CD4-positive, alpha-beta T cell treated with Interleukin-17A for 1 hour (primary cell): ENCODE results near the gene ADAT1.

Experiments
- DNase-seq: peaks from one replicate; pipeline ENCODE4 v3.0.0-alpha.2; 2020

ADAT1 gene, protein sequence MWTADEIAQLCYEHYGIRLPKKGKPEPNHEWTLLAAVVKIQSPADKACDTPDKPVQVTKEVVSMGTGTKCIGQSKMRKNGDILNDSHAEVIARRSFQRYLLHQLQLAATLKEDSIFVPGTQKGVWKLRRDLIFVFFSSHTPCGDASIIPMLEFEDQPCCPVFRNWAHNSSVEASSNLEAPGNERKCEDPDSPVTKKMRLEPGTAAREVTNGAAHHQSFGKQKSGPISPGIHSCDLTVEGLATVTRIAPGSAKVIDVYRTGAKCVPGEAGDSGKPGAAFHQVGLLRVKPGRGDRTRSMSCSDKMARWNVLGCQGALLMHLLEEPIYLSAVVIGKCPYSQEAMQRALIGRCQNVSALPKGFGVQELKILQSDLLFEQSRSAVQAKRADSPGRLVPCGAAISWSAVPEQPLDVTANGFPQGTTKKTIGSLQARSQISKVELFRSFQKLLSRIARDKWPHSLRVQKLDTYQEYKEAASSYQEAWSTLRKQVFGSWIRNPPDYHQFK

DNA sequence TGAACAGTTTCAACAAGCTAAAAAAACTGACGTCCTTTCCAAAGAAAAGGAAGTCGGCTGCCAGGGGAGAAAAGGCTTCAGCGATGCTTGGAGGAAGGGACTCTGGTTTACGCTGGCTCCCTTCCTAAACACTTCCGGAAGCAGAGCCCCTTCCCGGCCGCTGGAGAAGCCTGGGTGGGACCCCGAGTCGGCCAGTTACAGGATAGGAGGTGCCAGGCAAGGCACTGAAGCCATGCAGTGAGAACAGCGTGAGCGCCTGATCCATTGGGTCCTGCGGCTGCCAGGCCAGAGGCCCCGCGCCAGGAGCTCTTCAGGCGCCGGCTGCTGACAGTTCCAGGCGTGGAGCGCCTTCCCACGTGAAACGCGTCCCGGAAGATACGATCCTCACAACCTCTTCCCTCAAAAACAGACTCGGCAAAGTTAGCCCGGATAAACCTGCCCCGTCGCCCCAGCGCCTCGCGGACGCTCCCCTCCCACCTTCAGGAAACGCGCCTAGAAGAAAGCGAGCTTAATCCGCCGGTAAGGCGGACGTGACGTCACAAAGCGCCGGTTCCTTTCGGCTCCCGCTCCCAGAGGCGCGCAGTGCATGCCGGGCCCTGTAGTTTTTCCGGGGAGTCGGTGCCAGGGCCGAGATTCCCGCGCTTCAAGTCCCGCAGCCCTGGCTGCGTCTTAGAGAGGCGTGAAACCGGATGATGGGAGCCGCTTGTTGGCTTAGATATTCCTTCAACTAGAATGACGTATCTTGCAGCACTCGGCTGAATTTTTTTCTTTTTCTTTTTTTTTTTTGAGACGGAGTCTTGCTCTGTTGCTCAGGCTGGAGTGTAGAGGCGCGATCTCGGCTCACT lies at the start of gene ADAT1:
ADAT1 (minus strand) TSS at position 521 of the 845 bp plus-strand sequence. CDS start 2,482 bp downstream, outside the sequence.
- peak; percentile 98 for DNase-seq

DNA sequence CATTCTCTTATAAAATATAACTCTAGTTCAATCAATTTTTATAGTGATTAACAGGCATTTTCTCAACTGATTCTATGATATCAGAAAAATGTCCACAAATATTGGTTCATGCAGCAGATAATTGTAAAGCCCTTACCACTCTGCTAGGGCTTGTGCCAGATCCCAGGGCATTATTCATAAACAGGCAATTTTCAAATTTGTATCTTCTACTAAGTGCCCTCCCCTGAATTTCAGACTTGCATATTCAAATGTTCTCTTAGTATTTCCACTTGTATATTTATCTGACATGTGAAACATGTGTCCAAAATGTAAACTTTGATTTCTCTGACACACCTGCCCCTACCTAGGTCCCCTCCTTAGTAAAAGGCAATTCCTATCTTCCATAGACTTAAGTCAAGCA lies 44.4 kb upstream of the ADAT1 start:
- no peak for DNase-seq

DNA sequence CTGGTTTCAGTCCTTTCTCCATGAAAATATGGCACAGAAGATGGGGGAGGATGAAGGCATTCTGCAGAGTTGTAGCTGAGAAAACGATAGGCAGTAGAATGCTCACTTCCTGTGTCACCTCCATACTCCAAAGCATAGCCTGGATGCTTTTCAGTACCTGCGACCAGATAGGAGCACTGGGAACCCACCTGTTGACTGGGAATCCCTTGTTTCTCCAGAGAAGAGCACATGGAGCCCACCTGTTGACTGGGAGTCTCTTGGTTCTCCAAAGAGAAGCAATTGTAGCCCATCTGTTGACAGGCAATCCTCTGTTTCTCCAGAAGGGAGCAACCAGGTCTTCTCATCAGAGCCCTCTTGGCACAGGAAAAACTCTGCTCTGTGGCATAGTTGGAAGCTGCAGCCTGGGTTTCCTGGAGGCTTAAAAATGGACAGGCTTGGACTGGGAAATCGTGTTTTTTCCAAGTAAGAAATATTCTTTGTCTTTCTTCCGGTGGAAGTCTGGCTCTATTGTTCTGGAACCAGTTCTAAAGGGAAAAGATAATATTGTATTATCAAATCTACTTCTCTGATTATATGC lies 37.7 kb upstream of the ADAT1 start:
- DNase-seq, result no peak

DNA sequence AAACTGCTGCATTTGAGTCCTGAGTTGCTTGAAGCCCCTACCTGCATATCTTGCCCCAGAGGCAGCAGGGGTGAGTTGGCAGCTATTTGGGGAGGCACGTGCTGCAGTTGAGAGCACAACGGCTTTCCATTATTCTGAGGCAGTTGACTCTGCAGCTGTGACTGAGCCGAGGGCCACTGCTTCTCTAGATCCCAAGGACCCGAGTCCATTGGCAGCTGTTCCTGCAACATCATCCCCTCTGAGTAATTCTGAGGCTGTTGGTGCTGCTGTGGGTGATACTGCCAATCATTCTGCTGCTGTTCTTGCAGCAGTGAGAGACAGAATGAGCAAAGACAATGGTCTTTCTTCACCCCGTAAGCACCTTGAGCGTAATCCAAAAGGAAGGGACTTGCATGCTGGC lies 37.2 kb upstream of the ADAT1 start:
- no peak for DNase-seq

DNA sequence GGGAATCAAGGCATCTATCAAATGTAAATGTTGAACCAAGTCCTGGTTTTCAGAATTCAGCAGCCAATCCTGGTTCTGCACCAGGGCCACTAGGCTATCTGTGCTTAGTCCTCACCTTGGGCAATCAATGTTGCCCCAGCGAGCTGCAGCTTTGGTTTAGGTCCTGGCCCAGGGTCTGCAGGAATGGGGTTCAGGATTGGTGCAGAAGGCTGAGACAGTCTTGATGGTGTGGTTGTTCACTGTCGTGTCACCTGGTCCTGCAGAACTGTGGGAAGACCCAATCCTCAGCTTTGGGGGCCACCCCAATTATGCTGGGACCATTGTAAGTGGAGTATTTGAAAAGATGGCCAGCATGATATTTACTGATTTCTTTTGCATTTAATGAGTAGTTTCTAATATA lies 35.1 kb upstream of the ADAT1 start:
- no peak for DNase-seq

DNA sequence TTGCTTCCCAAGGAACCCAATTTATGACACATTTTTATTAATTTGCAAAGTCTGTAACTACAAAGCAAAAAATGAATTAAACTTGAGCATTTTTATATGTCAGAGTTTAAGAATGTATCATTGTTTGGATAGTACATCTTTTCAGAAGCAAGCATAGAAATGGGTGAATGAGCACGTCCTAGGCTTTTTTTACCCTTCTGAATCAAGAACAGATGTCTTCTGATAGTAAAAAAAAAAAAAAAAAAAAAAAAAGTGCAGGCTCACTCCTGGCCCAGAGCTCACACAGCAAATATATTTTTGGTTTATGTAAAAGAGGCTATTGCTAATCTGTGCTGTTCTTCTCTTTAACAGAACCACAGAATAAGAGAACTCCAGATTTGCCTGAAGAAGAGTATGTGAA lies 30.8 kb upstream of the ADAT1 start:
- no peak for DNase-seq

DNA sequence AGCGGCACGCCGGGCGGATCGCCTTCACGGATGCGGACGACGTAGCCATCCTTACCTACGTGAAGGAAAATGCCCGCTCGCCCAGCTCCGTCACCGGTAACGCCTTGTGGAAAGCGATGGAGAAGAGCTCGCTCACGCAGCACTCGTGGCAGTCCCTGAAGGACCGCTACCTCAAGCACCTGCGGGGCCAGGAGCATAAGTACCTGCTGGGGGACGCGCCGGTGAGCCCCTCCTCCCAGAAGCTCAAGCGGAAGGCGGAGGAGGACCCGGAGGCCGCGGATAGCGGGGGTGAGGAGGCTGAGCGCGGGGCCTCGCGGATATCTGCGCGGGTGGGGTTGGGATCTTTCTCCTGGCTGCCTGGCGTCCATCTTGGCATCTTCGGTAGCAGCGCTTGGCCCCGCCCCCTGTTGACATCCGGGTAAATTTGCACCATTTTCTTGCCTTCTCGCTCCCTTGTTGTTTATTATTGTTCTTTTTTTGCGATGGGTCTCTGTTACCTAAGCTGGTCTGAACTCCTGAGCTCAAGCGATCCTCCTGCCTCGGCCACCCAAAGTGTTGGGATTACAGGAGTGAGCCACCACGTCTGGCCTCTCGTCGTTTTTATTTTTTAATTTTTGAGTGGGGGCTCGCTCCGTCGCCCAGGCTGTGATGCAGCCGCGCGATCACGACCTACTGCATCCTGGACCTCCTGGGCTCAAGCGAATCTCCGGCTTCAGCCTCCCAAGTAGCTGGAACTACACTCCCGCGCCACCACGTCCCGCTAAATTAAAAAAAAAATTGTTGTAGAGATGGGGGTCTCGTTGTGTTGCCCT lies 25.4 kb upstream of the ADAT1 start:
- DNase-seq, result peak; percentile 88

DNA sequence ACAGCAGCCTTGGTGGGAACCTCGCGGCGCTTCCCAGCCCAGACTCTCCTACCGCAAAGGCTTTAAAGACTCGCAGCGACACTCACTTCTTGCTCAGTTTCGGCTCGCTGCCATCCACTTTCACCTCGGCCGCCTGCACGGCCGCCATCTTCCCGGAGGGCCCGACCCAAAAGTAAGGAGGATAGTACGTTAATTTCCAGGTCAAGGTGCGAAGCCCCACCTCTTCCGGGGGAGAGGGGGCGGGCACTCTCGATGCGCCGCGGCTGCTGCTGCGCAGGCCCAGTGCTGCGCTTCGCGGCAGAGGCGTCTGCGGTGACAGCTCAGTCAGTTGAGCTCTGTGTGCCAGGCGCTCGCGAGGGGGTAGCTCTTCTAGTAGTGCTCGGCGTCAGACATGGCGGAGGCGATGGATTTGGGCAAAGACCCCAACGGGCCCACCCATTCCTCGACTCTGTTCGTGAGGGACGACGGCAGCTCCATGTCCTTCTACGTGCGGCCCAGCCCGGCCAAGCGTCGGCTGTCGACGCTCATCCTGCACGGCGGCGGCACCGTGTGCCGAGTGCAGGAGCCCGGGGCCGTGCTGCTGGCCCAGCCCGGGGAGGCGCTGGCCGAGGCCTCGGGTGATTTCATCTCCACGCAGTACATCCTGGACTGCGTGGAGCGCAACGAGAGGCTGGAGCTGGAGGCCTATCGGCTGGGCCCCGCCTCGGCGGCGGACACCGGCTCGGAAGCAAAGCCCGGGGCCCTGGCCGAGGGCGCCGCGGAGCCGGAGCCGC lies 24.6 kb upstream of the ADAT1 start, which contains the start of the genes KARS1 and TERF2IP:
KARS1 (minus strand) TSS at position 174 of the 773 bp plus-strand sequence; CDS start at position 148, 26 bp downstream.
TERF2IP (plus strand) TSS at position 282 of the 773 bp plus-strand sequence; CDS start at position 392, 110 bp downstream.
- peak; percentile 96 for DNase-seq

DNA sequence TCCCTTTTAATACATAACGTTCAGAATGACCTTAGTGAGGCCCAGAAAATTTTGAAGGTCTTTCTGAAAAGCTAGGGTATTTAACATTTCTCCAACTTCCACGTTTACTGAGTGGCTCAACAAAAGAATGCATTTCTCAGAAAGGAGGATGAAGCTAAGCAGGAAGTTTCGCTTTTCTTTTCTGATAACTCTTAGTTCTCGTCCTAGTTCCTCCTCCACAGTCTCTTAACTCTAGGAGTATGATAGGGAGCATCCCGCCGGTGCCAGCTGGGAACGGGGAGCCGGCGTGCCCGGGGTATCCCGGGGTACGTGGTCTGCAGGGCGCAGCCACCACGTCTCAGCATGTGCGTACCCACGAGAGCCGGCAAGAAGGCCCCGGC lies 24.0 kb upstream of the ADAT1 start:
- peak; percentile 18 for DNase-seq

DNA sequence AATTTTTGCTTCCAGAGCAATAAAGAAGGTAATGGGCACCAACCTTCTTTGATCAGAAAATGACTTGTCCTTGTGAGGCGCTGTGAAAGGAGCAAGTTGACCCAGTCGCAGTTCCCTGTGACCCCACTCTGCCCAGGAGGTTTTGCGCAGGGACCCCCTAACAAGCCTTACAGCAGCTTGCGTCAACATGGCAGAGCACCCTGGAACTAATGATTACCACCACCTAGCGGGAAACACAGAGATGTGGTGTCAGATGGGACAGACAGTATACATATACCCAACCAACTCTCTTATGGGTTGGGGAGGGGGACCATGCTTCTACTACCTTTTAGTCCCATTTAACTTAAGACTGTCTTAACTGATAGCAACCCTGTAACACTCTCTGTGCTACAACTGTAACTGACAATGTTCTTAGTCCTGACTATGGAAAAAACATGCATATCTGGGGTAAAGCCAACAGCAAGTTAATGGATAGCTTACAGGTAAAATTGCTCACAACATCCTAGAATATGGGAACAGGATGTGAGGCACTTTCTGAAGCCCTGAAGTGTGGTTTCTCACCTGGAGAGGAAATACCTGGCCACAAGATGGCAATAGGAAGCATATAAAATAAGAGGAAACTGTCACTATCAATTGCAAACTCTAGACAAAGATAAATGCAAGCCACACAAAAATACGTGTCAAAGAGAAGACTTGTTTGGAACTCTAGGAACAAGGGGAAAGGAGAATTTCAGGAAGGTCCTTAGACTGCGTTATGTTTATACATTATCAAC lies 21.3 kb upstream of the ADAT1 start:
- peak; percentile 60 for DNase-seq

DNA sequence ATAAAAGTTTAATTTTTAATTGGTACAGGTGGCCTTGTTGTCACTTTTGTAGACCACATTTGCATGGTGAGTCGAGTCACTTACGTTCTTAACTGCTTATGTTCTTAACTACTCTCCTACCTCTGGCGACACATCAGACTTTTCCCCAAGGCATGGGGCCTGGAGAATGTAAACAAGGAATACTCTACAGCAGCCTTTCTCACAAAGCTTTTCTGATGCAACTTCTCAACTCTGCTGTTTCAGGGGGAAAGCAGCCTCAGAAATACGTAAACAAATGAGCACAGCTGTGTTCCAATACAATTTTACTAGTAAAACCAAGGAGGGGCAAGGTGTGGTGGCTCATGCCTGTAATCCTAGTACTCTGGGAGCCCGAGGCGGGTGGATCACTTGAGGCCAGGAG lies 17.5 kb upstream of the ADAT1 start:
- no peak for DNase-seq

DNA sequence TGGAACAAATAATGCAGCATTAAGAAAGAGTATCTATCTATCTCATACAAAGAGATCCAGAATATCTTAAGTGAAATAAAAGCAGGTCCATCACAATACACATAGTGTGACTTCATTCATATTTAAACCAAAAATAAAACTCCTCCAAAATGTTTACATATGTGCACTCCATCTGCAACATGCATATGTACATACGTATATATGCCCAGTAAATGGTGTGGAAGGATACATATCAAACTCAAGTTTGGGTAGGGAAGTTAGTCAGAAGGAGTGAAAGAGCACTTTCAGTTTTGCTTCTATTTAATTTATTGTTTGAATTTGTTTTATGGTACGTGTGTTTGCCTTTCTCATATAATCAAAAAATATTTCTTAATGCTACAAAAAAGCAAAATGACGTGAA lies 12.0 kb upstream of the ADAT1 start:
- DNase-seq, result no peak

DNA sequence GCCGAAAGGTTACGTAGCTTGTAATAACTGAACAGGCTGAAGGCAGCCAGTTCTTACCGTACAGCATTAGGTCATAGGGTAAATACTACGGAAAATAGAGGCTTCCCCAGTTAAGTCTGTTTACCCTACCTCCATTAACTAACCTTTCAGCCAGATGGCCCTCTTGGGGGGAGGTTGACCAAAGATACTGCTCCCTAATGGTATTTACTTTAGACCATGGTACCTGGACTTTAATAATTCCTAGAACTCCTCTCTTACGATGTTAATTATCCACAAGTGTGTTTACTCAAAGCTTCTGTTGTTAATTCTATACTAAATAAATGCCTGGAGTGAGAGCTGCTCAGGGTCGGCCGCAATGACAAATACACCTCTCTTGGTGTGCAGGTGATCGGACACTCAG lies 9.8 kb upstream of the ADAT1 start:
- DNase-seq, result no peak

DNA sequence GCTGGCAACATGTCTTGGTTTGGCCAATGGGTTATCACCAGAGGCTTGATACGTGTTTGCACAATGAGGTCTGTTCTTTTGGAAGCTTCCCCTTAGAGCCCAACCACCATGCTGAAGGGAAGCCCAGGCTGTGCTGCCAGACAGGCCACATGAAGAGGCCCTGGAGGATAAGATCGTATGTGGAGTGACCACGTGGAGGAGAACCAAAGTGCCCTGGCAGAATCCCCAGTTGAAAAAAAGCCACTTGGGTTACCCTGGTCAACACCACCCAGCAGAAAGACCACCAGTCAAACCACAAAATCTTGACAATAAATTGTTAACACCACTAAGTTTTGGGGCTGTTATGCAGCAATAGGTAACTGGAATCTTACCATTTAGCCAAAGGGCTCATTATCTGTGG lies 7.0 kb upstream of the ADAT1 start:
- DNase-seq, result no peak

DNA sequence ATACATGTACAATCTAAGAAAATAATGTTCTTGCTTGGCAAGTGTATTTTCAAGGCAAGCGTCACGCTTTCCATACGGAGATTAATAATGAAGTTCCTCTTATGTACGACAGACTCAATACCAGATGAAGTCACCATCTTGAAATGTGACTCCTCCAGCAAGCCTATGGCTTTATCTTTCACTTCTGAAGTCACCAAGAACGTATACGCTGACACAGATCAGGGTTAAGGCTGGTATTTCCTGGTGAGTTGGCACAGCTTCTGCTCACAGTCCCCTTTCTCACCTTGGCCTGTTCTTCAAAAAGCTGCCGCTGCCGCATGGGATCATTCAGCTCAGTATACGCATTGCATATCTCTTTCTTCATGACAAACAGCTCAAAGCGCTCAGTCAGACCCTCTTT lies 6.1 kb upstream of the ADAT1 start:
- no peak for DNase-seq

DNA sequence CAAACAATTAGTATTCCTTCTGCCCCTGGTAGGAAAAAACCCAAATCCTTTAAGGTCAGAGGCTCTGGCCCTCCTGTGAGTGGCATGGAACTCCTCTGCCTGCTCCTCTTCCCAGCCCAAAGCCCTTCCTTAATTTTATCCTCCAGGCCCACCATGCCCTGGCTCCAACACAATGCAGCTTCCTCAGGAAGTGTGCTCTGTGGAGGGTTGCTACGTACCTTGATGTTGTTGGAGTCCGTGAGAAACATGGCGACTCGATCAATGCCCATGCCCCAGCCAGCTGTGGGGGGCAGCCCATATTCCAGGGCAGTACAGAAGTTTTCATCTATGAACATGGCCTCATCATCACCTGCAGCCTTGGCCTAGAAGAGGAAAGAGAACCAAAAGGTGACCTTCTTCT lies 5.3 kb upstream of the ADAT1 start:
- DNase-seq, result no peak

DNA sequence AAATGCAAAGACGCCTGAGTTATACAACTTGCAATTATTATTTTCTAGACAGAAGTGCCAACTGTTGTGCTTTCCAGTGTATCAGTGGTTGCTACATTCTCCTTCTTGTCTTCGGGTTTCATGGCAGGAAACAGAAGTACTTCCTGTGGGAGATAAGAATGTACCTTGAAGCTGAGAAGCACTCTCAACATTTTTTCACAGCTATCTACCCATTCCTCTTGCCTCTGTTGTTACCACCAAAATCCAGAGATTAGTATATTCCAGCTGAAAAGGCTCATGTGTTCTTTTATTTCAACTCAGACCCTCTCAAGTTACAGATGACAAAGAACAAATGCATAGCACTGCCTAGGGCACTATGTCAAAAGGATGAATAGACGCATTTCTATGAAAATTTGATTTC lies 4.8 kb upstream of the ADAT1 start:
- DNase-seq, result peak; percentile 50

DNA sequence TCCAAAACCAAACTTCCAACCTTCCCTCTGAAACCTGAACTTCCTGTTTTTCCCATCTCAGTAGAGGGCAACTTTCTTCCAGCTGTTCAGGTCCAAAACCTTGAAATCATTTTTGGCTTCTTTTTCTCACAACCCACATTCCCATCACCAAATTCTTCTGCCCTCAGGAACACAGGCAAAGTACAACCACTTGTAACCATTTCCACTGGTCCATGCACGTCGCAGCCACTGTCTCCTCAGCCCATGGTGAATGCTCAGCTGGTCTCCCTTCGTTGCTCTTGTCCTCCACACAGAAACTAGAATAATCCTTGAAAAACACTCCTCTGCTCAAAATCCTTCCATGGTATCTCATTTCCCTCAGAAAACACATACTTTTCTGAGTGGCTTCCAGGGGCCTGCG lies 3.7 kb upstream of the ADAT1 start:
- DNase-seq, result no peak

DNA sequence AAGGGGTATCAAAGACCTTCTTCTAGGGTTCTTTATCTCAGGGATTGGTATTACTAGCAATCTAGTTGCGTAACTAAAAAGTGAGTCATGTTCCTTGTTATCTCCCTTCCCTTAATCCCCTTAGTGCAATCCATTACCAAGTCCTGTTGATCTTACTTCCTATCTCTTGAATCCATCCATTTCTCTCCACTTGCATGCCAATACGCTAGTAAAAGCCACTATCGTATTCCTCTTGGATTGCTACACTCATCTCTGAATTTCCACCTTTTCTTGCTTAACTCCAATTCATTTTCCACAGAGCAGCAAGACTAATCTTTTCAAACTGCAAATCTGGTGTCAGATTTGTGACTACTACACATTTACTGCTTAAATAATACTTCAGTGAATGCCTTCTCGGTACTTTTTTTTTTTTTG lies 1.8 kb upstream of the ADAT1 start:
- no peak for DNase-seq

DNA sequence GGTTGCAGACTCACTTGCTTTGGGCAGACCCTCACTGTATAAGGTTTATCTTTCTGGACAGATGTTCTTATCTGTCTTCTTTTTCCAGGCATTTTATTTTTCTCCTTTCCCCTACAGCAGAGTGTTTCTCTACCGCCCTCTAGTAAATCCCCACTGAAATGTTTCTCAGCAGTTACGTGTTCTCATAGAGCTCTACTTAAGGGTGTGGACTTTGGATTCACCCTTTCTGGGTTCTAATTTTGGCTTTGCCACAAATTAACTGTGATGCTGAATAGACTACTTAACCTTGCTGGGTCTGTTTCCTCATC lies 2.0 kb downstream of the ADAT1 start:
- DNase-seq, result peak; percentile 62
